H1 (cell line): ENCODE results near the gene POU4F1. TPM values are rescaled to one million over a fixed set of nuclear protein-coding genes. Genes with fewer than 3 reads are reported as not detected.

Experiments
- CTCF ChIA-PET: fragments of 300-600 bp; sonication (Branson Sonifier 250); formaldehyde crosslinking; loops from one replicate; lab custom pipeline; 2021; ENCODE audit not compliant: partially characterized antibody; lab: Charles Lee
- POLR2A ChIA-PET: fragments of 300-600 bp; sonication (Branson Sonifier 250); formaldehyde crosslinking; loops from one replicate; lab custom pipeline; 2021; ENCODE audit warnings: inconsistent platforms; ENCODE audit not compliant: partially characterized antibody; lab: Charles Lee
- DNase-seq, 2 experiments: peaks; one replicate each; pipeline versions ENCODE4 v3.0.0 to v3.0.0-alpha.2; 2010 to 2022; ENCODE audit warnings: low spot score in 2 of 2, low read depth in 1 of 2, mixed read lengths in 1 of 2
- FAIRE-seq: peaks from 2 replicates; lab custom pipeline; 2011; peaks lifted over from hg19 to GRCh38; lab: Jason Lieb, UNC
- H2AFZ ChIP-seq: 2 replicates; pipeline ENCODE4 v1.8.1; 2012; ENCODE audit warnings: low read length, inconsistent platforms
- H2AK5ac ChIP-seq: 2 replicates; pipeline ENCODE4 v1.6.1; 2013; ENCODE audit warnings: low read depth, low read length
- H2BK120ac ChIP-seq: replicated peaks from 2 replicates; pipeline ENCODE3; 2013; ENCODE audit warnings: low read depth, low read length, inconsistent platforms
- H2BK12ac ChIP-seq: 2 replicates; pipeline ENCODE4 v1.6.1; 2013; ENCODE audit warnings: low read depth, low read length
- H2BK15ac ChIP-seq: 2 replicates; pipeline ENCODE4 v1.6.1; 2013; ENCODE audit warnings: low read length
- H2BK20ac ChIP-seq: 2 replicates; pipeline ENCODE4 v1.6.1; 2013; ENCODE audit warnings: low read length
- H2BK5ac ChIP-seq: 2 replicates; pipeline ENCODE4 v1.6.1; 2013; ENCODE audit warnings: low read depth, low read length
- H3K14ac ChIP-seq: 2 replicates; pipeline ENCODE4 v1.6.1; 2013; ENCODE audit warnings: inconsistent platforms; ENCODE audit not compliant: insufficient read length
- H3K18ac ChIP-seq: 2 replicates; pipeline ENCODE4 v1.6.1; 2013; ENCODE audit warnings: low read length; ENCODE audit errors: extremely low read depth
- H3K23ac ChIP-seq: 2 replicates; pipeline ENCODE4 v1.6.1; 2013; ENCODE audit warnings: inconsistent platforms; ENCODE audit not compliant: insufficient read length
- H3K23me2 ChIP-seq: 2 replicates; pipeline ENCODE4 v1.6.1; 2013; ENCODE audit warnings: low read depth, low read length
- H3K27ac ChIP-seq: 2 replicates; pipeline ENCODE4 v1.6.1; 2011; ENCODE audit warnings: low read depth, low read length, inconsistent platforms
- H3K27me3 ChIP-seq, 4 experiments: replicated peaks in 1 of 4; 1 replicate in 1 of 4; 2 replicates in 3 of 4; pipeline versions ENCODE4 v1.6.1 to v1.8.1; 2011 to 2013; ENCODE audit warnings: low read length in 3 of 4, mild to moderate bottlenecking in 3 of 4, inconsistent platforms in 2 of 4, mixed read lengths in 2 of 4, moderate library complexity in 1 of 4; ENCODE audit not compliant: control insufficient read depth in 3 of 4, insufficient read depth in 3 of 4; ENCODE audit errors: extremely low read depth in 1 of 4
- H3K36me3 ChIP-seq, 4 experiments: 2 replicates each; pipeline versions ENCODE4 v1.6.1 to v1.8.1; 2011 to 2013; ENCODE audit warnings: mild to moderate bottlenecking in 4 of 4, low read length in 3 of 4, moderate library complexity in 2 of 4, control low read depth in 1 of 4, inconsistent platforms in 1 of 4; ENCODE audit not compliant: insufficient read depth in 4 of 4, control insufficient read depth in 2 of 4
- H3K4ac ChIP-seq: replicated peaks from 2 replicates; pipeline ENCODE3; 2013; ENCODE audit warnings: low read length, low read depth, mixed read lengths, inconsistent platforms; ENCODE audit not compliant: insufficient read length
- H3K4me1 ChIP-seq, 4 experiments: replicated peaks in 1 of 4; 1 replicate in 1 of 4; 2 replicates in 3 of 4; pipeline versions ENCODE4 v1.6.1 to v1.8.1; 2011 to 2013; ENCODE audit warnings: low read length in 3 of 4, inconsistent platforms in 2 of 4, mixed read lengths in 1 of 4; ENCODE audit not compliant: insufficient read depth in 4 of 4, control insufficient read depth in 3 of 4
- H3K4me2 ChIP-seq, 2 experiments: 2 replicates each; pipeline versions ENCODE4 v1.6.1 to v1.8.1; 2011 to 2013; ENCODE audit warnings: low read depth in 2 of 2, low read length in 2 of 2, control low read depth in 1 of 2, inconsistent platforms in 1 of 2, mild to moderate bottlenecking in 1 of 2; ENCODE audit not compliant: insufficient read depth in 1 of 2
- H3K4me3 ChIP-seq, 4 experiments: fragments of 200-600, 300-600 bp in 1 of 4; sonication (generic), shearing (Covaris generic), sonication (Bioruptor Twin) in 1 of 4; 2 replicates each; pipeline versions ENCODE4 v1.5.1 to v1.8.1; 2011 to 2016; ENCODE audit warnings: low read length in 4 of 4, low read depth in 3 of 4, control low read depth in 2 of 4, inconsistent platforms in 2 of 4, mild to moderate bottlenecking in 2 of 4, mixed read lengths in 1 of 4, moderate library complexity in 1 of 4; ENCODE audit not compliant: insufficient read depth in 2 of 4; ENCODE audit errors: extremely low read depth in 1 of 4
- H3K56ac ChIP-seq: replicated peaks from 2 replicates; pipeline ENCODE3; 2013; ENCODE audit warnings: low read depth, mild to moderate bottlenecking, mixed read lengths, low read length, inconsistent platforms; ENCODE audit not compliant: insufficient read length
- H3K79me1 ChIP-seq: 2 replicates; pipeline ENCODE4 v1.6.1; 2013; ENCODE audit warnings: low read depth, low read length, control low read depth
- H3K79me2 ChIP-seq, 2 experiments: 2 replicates each; pipeline versions ENCODE4 v1.6.1 to v1.8.1; 2012 to 2013; ENCODE audit warnings: low read length in 2 of 2, mild to moderate bottlenecking in 2 of 2, inconsistent platforms in 1 of 2; ENCODE audit not compliant: insufficient read depth in 2 of 2, control insufficient read depth in 1 of 2
- H3K9ac ChIP-seq, 4 experiments: replicated peaks in 1 of 4; 1 replicate in 1 of 4; 2 replicates in 3 of 4; pipeline versions ENCODE4 v1.6.1 to v1.8.1; 2011 to 2013; ENCODE audit warnings: low read depth in 3 of 4, low read length in 3 of 4, control low read depth in 2 of 4, mild to moderate bottlenecking in 2 of 4, moderate library complexity in 2 of 4, inconsistent platforms in 1 of 4; ENCODE audit errors: extremely low read depth in 1 of 4
- H3K9me3 ChIP-seq, 2 experiments: 2 replicates each; pipeline versions ENCODE4 v1.6.1 to v1.8.1; 2012 to 2013; ENCODE audit warnings: mild to moderate bottlenecking in 2 of 2, moderate library complexity in 2 of 2, control low read depth in 1 of 2, inconsistent platforms in 1 of 2, low read depth in 1 of 2, low read length in 1 of 2, mixed read lengths in 1 of 2; ENCODE audit not compliant: insufficient read depth in 2 of 2
- H4K20me1 ChIP-seq, 2 experiments: replicated peaks in 1 of 2; 2 replicates each; pipeline versions ENCODE3 to v1.8.1; 2011 to 2013; ENCODE audit warnings: inconsistent platforms in 2 of 2, low read length in 2 of 2, mild to moderate bottlenecking in 1 of 2; ENCODE audit not compliant: insufficient read depth in 2 of 2, control insufficient read depth in 1 of 2
- H4K5ac ChIP-seq: 2 replicates; pipeline ENCODE4 v1.6.1; 2013; ENCODE audit warnings: low read length, low read depth, mixed read lengths, inconsistent platforms; ENCODE audit not compliant: insufficient read length
- H4K8ac ChIP-seq: 2 replicates; pipeline ENCODE4 v1.8.0; 2013; ENCODE audit warnings: mild to moderate bottlenecking, moderate library complexity, low read length, inconsistent platforms; ENCODE audit not compliant: insufficient read depth; ENCODE audit errors: extremely low read depth
- H4K91ac ChIP-seq: replicated peaks from 2 replicates; pipeline ENCODE3; 2013; ENCODE audit warnings: low read length, mixed read lengths, inconsistent platforms; ENCODE audit not compliant: insufficient read length
- ASH2L ChIP-seq: fragments of 200-600, 300-600 bp; sonication (generic); IDR thresholded peaks from one replicate; pipeline ENCODE4 v1.7.1; 2017; ENCODE audit warnings: low read length
- HDAC6 ChIP-seq: IDR thresholded peaks from one replicate; pipeline ENCODE4 v1.7.1; 2012; ENCODE audit warnings: low read depth, mild to moderate bottlenecking, inconsistent platforms, low read length, moderate library complexity
- KDM1A ChIP-seq: fragments of 200-600, 300-600 bp; sonication (generic); IDR thresholded peaks from 2 replicates; pipeline ENCODE4 v1.7.1; 2016; ENCODE audit warnings: mild to moderate bottlenecking, low read length, borderline replicate concordance
- KDM4A ChIP-seq: IDR thresholded peaks from one replicate; pipeline ENCODE4 v1.7.1; 2012; ENCODE audit warnings: low read depth, mild to moderate bottlenecking, moderate library complexity, low read length, inconsistent platforms; ENCODE audit not compliant: severe bottlenecking
- RAD21 ChIP-seq, 2 experiments: IDR thresholded peaks in 1 of 2; conservative IDR thresholded peaks in 1 of 2; 2 replicates each; pipeline ENCODE4 v1.6.1; 2011; ENCODE audit warnings: low read depth in 2 of 2, low read length in 2 of 2, improper control_type of control experiment in 1 of 2, inconsistent platforms in 1 of 2, mild to moderate bottlenecking in 1 of 2, moderate library complexity in 1 of 2
- RBBP5 ChIP-seq: IDR thresholded peaks from 2 replicates; pipeline ENCODE4 v1.7.1; 2012; ENCODE audit warnings: low read depth, mild to moderate bottlenecking, inconsistent platforms, low read length, moderate library complexity, borderline replicate concordance
- SIRT6 ChIP-seq: IDR thresholded peaks from one replicate; pipeline ENCODE4 v1.7.1; 2012; ENCODE audit warnings: low read length, inconsistent platforms
- SP1 ChIP-seq: IDR thresholded peaks from 2 replicates; pipeline ENCODE4 v1.6.1; 2011; ENCODE audit warnings: low read depth, low read length
- SRF ChIP-seq: IDR thresholded peaks from 2 replicates; pipeline ENCODE4 v1.6.1; 2011; ENCODE audit warnings: mild to moderate bottlenecking, low read depth, low read length, moderate library complexity
- SUZ12 ChIP-seq: fragments of 200-600 bp; sonication (generic); IDR thresholded peaks from 2 replicates; pipeline ENCODE4 v1.6.1; 2012; ENCODE audit warnings: mild to moderate bottlenecking, inconsistent platforms, low read length, moderate library complexity, mixed read lengths
- WGBS, 2 experiments: shearing (Covaris generic) in 1 of 2; methylation state at CpG; one replicate each; pipeline versions ENCODE4 v1.1.6 to v1.1.7; 2013 to 2015; ENCODE audit warnings: low lambda C conversion rate in 2 of 2, mixed read lengths in 2 of 2, inconsistent platforms in 1 of 2, low coverage in 1 of 2, missing lambda C conversion rate in 1 of 2; ENCODE audit not compliant: insufficient replicate concordance in 2 of 2, insufficient coverage in 1 of 2, insufficient read length in 1 of 2; ENCODE audit errors: extremely low coverage in 1 of 2, missing lambda C conversion rate in 1 of 2; 5-methylcytosine and 5-hydroxymethylcytosine counted together
- polyA plus RNA-seq, 7 experiments: library from polyadenylated mRNA; depleted of rRNA in 3 of 7; stranded (reverse) in 5 of 7; unstranded in 2 of 7; fragments of >200 nt in 5 of 7; fragments of 200-250 nt in 2 of 7; gene quantifications; 1 replicate in 5 of 7; 2 replicates in 1 of 7; 4 replicates in 1 of 7; pipeline versions ENCODE4 v1.2.1 to v1.2.3, GENCODE V29; 2011 to 2013; ENCODE audit warnings: missing spikeins in 2 of 7, mixed read lengths in 2 of 7
- total RNA-seq: library from RNA; stranded (reverse); fragmentation: NEBNext Ultra II Directional; extraction: Animal tissue kit (Norgen Biotek cat#: 25700); gene quantifications from 2 replicates; pipeline ENCODE4 v1.2.1, GENCODE V29; 2021
- TF ChIP-seq, protein P1 (sequence below), 3 experiments: IDR thresholded peaks; 1 replicate in 2 of 3; 2 replicates in 1 of 3; pipeline versions ENCODE4 v1.5.1 to v1.6.1; 2011; ENCODE audit warnings: low read length in 3 of 3, mild to moderate bottlenecking in 3 of 3, inconsistent platforms in 2 of 3, low read depth in 1 of 3, moderate library complexity in 1 of 3; ENCODE audit not compliant: insufficient read depth in 1 of 3; ENCODE audit errors: control extremely low read depth in 1 of 3

The POU4F1 gene
- total and polyA plus RNA-seq, 2 of the 8 experiments (the other 6 are each of a cell fraction or from before 2014, with no cell fraction given): 0.09 to 0.32 TPM

DNA sequence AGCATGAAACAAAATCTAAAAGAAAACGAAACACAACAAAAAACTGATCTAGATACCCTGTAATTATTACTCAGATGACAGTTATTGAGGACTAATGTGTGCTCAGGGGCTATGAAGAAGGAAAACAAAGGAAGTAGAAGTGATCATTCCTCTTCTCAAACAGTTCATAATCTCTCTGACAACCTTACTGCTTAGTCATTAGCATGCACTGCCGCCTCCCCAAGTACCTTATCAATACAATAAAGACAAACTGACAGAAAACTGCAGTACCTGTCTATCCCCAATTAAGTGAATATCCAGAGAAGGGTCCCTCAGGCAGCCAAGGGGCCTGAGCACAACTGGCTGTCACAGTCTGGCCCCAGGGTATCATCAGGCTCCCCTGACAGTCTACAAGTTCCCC is 22.0 kb upstream of the POU4F1 start:
- H3K9ac ChIP-seq: no peak overlapping the region
- H3K9me3 ChIP-seq: no peaks in the 10 kb centered on the region
- H3K18ac ChIP-seq: no peak overlapping the region
- H4K91ac ChIP-seq: no peak overlapping the region
- ChIA-PET POLR2A (no interaction called here), CTCF (interaction anchor here (1.3 kb wide), 1 partner anchor 64 kb away, joined by 5 read pairs; no protein-coding TSS in a partner anchor)
- no peak for TF ChIP-seq SRF
- TF ChIP-seq RAD21 (IDR thresholded peaks at IDR 0.05 in 1 of 2, conservative IDR thresholded peaks at IDR 0.05 in 1 of 2; ENCODE audit: low read depth in 2 of 2, low read length in 2 of 2): no peak
- TF ChIP-seq SUZ12: no peak
- TF ChIP-seq SIRT6: no peak
- TF ChIP-seq HDAC6: no peak
- TF ChIP-seq ASH2L: no peak
- TF ChIP-seq, protein P1, sequence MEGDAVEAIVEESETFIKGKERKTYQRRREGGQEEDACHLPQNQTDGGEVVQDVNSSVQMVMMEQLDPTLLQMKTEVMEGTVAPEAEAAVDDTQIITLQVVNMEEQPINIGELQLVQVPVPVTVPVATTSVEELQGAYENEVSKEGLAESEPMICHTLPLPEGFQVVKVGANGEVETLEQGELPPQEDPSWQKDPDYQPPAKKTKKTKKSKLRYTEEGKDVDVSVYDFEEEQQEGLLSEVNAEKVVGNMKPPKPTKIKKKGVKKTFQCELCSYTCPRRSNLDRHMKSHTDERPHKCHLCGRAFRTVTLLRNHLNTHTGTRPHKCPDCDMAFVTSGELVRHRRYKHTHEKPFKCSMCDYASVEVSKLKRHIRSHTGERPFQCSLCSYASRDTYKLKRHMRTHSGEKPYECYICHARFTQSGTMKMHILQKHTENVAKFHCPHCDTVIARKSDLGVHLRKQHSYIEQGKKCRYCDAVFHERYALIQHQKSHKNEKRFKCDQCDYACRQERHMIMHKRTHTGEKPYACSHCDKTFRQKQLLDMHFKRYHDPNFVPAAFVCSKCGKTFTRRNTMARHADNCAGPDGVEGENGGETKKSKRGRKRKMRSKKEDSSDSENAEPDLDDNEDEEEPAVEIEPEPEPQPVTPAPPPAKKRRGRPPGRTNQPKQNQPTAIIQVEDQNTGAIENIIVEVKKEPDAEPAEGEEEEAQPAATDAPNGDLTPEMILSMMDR (IDR thresholded peaks at IDR 0.05; ENCODE audit: control extremely low read depth in 1 of 3, insufficient read depth in 1 of 3, low read depth in 1 of 3, low read length in 3 of 3): no peak
- no peak for TF ChIP-seq RBBP5
- TF ChIP-seq KDM1A: no peak
- TF ChIP-seq SP1: no peak
- TF ChIP-seq KDM4A: no peak
- H3K56ac ChIP-seq: no peak overlapping the region
- H3K14ac ChIP-seq: no peak overlapping the region
- no peaks in the 10 kb centered on the region for H3K23me2 ChIP-seq
- DNase-seq (no peak), FAIRE-seq (no peak)
- no peaks in the 10 kb centered on the region for H3K27me3 ChIP-seq
- no peak overlapping the region for H4K5ac ChIP-seq
- H3K23ac ChIP-seq: no peak overlapping the region
- no peak overlapping the region for H2AK5ac ChIP-seq
- H4K20me1 ChIP-seq: peaks cover 0 to 4% of the 10 kb centered on the region in 2 experiments
- no peak overlapping the region for H2BK120ac ChIP-seq
- no peaks in the 10 kb centered on the region for H3K79me1 ChIP-seq
- no peaks in the 10 kb centered on the region for H3K79me2 ChIP-seq
- H3K36me3 ChIP-seq: peaks cover 0 to 15% (median 5%) of the 10 kb centered on the region in 4 experiments; a peak in 3 of 8 replicates
- H3K4me1 ChIP-seq: peaks cover 0 to 3% (median 0%) of the 10 kb centered on the region in 4 experiments; a peak in 2 of 7 replicates
- no peak overlapping the region for H3K4me3 ChIP-seq
- no peak overlapping the region for H3K4ac ChIP-seq
- H3K27ac ChIP-seq: no peak overlapping the region
- H2BK5ac ChIP-seq: no peak overlapping the region
- H2BK20ac ChIP-seq: no peak overlapping the region
- 93% methylated on average over 2 of the region's 2 CpGs; no CpG with 5 or more reads in 1 of the 2 experiments for WGBS, 2 experiments
- H2AFZ ChIP-seq: no peak overlapping the region
- H3K4me2 ChIP-seq: no peak overlapping the region
- H4K8ac ChIP-seq: no peak overlapping the region
- H2BK15ac ChIP-seq: no peak overlapping the region
- no peak overlapping the region for H2BK12ac ChIP-seq
